COLO668 (cell line): ENCODE data around the gene FFAR3.
"Not testable (repeated sequence)": the region's sequence is repeated elsewhere in the genome, so short reads cannot be mapped to it uniquely, and the experiment has no call there.

Experiments
- DNase-seq: peaks from one replicate; lab custom pipeline; 2025; ENCODE audit not compliant: unreplicated experiment; lab: John Stamatoyannopoulos, UW

Gene FFAR3

DNA sequence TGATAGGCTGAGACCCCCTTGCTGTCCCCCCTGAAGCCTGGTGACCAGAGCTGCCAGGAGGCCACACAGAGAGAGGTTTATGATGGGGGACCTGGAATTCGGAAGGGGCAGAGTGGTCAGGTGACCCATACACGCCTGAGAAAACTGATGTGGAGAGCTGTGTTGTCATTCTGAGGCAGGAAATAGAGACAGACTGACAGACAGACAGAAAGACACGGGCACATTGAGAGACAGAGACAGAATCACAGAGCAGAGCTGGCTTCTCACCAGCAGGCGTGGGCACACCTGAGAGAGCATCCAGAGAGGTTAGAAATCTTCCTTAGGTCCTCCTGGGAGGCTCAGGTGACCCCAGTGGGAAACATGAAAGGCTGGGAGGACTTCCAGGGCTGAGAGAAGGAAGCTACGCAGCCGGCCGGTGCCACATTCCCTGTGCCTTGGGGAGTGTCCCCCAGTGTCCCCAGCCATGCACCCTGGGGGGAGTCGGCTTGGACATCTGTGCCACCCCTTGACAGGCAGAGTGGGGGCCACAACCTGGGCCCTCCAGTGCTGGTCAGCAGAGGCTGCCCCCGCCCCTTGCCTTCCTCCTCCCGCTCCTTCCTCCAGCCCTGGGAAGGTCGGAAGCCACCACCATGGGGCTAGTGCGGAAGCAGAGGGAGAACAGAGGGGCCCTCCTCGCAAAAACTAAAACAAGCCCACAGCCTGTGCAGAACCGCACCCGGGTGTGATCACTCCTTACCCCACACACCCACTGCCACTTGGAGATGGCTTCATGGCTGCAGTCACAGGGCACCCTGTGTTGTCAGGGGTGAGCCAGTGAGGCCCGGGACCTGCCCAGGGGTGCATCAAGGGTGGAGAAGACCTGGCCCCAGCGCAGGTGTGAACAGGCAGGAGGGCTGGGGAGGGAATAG lies 8.4 kb upstream of the FFAR3 start:
- DNase-seq = no peak

- no peak for DNase-seq
Observed at GRCh38 chr19:35350591-35350990, 7.7 kb upstream of the FFAR3 start.

DNA sequence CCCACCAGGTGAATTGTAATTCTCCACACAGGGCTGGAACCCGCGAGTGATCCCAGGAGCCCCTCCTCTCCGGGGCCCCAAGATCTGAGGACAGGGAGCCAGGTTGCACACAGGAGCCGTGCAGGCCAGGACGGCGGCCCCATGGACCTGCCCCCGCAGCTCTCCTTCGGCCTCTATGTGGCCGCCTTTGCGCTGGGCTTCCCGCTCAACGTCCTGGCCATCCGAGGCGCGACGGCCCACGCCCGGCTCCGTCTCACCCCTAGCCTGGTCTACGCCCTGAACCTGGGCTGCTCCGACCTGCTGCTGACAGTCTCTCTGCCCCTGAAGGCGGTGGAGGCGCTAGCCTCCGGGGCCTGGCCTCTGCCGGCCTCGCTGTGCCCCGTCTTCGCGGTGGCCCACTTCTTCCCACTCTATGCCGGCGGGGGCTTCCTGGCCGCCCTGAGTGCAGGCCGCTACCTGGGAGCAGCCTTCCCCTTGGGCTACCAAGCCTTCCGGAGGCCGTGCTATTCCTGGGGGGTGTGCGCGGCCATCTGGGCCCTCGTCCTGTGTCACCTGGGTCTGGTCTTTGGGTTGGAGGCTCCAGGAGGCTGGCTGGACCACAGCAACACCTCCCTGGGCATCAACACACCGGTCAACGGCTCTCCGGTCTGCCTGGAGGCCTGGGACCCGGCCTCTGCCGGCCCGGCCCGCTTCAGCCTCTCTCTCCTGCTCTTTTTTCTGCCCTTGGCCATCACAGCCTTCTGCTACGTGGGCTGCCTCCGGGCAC lies 6.7 kb upstream of the FFAR3 start:
- DNase-seq = no peak

DNA sequence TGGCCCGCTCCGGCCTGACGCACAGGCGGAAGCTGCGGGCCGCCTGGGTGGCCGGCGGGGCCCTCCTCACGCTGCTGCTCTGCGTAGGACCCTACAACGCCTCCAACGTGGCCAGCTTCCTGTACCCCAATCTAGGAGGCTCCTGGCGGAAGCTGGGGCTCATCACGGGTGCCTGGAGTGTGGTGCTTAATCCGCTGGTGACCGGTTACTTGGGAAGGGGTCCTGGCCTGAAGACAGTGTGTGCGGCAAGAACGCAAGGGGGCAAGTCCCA lies 6.1 kb upstream of the FFAR3 start:
- no peak for DNase-seq

DNA sequence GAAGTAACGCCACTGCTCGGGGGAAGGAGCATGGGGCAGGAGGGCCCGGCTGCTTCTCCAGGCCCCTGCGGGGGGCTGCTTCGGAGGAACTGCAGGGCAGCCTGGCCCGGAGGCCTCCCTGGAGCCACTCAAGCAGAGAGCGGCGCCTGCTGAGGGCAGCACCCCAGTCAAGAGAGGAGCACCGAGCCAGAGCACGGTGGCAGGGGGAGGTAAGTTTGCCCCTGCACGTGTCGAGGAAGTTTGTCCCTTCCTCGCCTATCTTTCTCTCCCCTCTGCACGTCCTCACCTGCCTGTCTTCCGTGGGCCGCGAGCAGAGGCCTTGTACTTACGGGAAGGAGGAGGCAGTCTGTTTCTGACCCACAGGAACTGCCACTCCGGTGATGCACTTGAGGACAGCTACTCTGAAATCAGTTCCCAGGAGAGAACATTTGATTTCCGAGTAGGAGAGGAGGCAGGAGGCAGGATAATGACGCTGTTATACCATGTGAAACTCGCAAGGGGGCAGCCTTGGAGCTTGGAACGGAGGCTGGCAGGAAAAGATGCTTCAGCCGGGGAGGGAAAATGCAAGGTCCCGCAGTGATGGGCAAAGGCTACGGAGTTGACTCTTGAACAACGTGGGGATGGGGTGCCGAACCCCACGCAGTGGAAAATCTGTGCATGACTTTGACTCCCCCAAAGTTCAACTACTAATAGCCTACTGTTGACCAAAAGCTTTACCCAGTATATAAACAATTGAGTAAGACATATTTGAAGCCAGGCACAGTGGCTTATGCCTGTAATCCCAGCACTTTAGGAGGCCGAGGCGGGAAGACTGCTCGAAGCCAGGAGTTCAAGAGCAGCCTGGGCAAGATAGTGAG lies 5.6 kb upstream of the FFAR3 start:
- DNase-seq = peak; percentile 64

- DNase-seq = no peak
Observed at GRCh38 chr19:35353635-35354034, 4.6 kb upstream of the FFAR3 start.

DNA sequence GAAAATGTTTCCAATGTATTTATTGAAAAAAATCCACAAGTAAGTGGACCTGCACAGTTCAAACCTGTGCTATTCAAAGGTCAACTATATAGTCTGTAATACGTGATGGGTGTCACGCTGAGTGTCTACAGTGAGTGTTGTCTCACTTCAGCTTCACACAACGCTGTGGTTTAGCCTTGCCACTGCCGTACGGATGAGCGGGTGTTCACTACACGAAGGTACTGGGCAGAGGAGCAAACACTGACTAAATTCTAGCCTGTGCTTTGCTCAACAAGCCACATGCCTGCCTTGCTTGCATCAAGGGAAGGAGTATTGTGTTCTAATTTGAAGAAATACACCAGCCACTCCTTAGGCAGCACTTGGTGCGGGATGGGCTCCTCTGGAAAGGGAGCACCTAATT lies 3.4 kb upstream of the FFAR3 start:
- no peak for DNase-seq

GRCh38 chr19:35355791-35356460 lies 2.3 kb upstream of the FFAR3 start:
- DNase-seq = no peak

DNA sequence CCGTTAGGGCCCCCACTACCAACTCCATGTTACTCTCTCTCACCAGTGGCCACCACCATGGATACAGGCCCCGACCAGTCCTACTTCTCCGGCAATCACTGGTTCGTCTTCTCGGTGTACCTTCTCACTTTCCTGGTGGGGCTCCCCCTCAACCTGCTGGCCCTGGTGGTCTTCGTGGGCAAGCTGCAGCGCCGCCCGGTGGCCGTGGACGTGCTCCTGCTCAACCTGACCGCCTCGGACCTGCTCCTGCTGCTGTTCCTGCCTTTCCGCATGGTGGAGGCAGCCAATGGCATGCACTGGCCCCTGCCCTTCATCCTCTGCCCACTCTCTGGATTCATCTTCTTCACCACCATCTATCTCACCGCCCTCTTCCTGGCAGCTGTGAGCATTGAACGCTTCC lies 574 bp downstream of the FFAR3 start:
- DNase-seq = not testable (repeated sequence)

DNA sequence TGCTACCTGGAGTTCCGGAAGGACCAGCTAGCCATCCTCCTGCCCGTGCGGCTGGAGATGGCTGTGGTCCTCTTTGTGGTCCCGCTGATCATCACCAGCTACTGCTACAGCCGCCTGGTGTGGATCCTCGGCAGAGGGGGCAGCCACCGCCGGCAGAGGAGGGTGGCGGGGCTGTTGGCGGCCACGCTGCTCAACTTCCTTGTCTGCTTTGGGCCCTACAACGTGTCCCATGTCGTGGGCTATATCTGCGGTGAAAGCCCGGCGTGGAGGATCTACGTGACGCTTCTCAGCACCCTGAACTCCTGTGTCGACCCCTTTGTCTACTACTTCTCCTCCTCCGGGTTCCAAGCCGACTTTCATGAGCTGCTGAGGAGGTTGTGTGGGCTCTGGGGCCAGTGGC lies 1.1 kb downstream of the FFAR3 start:
- not testable (repeated sequence) for DNase-seq

- not testable (repeated sequence) for DNase-seq
Observed at GRCh38 chr19:35360081-35360480, 1.8 kb downstream of the FFAR3 start.

- DNase-seq = no peak
Observed at GRCh38 chr19:35360880-35361420, 2.7 kb downstream of the FFAR3 start.

- DNase-seq = no peak
Observed at GRCh38 chr19:35362261-35363000, 4.2 kb downstream of the FFAR3 start.

DNA sequence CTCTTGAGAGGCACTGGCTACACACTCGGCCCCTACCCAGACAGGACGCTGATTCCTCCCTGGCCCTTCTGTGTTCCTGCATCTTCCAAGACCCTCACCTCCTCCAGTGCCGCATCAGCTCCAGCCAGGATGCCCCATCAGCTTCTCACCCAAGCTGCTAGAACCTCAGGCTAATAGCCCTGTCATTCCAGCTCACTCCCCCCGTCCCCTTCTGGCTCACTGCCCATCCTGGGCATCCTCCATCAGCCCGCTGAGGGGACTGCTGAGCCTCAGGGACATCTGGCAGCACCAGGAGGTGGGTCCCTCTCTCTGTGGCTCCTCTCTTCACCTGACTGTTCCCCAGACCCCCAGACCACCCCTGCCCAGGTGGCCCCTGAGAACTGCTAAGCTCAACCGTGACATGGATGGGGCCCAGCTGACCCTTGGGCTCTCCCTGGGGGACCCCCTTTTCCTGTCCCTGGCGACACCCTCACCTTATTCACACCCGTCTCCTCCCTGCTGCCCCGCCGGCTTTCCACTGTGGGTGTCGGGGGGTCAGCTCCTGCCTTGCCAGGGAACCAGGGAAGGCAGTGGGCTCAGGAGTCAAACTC lies 4.8 kb downstream of the FFAR3 start:
- no peak for DNase-seq

DNA sequence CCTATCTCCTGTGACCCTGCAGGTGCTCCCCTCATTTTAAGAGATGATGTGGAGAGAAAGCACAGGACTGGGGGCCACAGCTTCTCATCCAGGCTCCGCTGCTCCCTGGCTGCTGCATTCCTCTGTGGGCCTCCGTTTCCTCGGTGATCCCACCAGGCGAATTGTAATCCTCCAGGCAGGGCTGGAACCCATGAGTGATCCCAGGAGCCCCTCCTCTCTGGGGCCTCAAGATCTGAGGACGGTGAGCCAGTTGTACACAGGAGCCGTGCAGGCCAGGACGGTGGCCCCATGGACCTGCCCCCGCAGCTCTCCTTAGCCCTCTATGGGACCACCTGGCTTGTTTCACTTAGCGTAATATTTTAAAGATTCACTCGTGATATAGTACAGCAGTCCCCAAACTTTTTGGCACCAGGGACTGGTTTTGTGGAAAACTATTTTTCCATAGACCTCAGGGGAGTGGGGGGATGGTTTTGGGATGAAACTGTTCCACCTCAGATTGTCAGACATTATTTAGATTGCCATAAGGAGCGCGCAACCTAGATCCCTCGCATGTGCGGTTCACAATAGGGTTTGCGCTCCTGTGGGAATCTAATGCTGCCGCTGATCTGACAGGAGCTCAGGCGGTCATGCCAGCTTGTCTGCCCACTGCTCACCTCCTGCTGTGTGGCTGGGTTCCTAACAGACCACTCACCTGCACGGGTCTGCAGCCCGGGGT lies 5.6 kb downstream of the FFAR3 start:
- no peak for DNase-seq

DNA sequence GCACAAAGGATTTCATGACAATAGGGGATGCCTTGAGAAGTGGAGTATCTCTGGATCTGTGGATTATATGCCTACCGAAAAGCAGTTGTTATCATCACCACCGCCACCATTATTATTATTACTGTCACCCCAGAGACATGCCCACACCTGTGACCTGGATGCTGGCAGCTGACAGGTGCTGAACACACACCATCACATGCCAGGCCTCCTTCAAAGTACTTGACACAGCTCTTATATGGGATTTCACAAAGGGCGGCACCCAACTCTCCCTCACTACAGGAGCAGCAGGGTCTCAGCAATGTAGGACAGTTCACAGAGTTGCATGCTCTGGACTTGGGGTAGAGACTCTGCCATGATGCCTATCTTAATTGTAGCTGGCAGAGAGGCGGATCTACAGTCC lies 7.0 kb downstream of the FFAR3 start:
- no peak for DNase-seq

- DNase-seq = no peak
Observed at GRCh38 chr19:35368378-35368777, 10.1 kb downstream of the FFAR3 start.

- no peak for DNase-seq
Observed at GRCh38 chr19:35369522-35369921, 11.3 kb downstream of the FFAR3 start.

DNA sequence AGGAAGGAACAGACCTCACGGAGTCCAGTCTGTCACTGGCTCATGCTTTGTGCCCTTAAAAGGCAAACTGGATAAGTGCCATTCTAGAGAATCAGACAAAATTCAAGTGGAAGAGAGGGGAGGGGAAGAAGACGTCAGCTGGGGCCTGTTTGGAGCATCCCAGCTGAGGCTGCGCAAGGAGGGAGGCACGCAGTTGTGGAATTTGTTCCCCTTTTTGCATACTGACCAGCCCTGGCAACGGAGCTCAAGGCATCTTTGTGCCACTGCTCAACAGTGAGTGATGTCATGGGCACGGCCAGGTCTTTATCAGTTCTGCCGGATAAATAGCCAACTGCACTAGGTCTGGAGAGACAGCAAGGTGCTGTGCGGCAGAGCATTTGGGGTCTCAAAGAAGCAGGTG lies 12.5 kb downstream of the FFAR3 start, which contains the start of gene GPR42:
Gene GPR42 (plus strand): TSS at position 347 of the 400 bp plus-strand sequence. CDS start 292 bp downstream, outside the sequence.
- DNase-seq = no peak
